HL-60 (cell line): Measurements from ENCODE around the gene SMAD6.

Experiments used
- DNase-seq, 2 experiments: peaks; one replicate each; pipeline ENCODE4 v3.0.0-alpha.2; 2010 to 2020; ENCODE audit warnings: low read depth in 1 of 2, low spot score in 1 of 2
- H3K27ac ChIP-seq: fragments of 250-450 bp; sonication (Bioruptor Pico); replicated peaks from 2 replicates; pipeline ENCODE4 v1.5.1; 2020; ENCODE audit warnings: mild to moderate bottlenecking, moderate library complexity
- H3K27me3 ChIP-seq: fragments of 250-450 bp; sonication (Bioruptor Pico); 2 replicates; pipeline ENCODE4 v1.5.1; 2021; ENCODE audit warnings: mild to moderate bottlenecking, moderate library complexity; ENCODE audit not compliant: insufficient read depth, poor library complexity, severe bottlenecking
- H3K4me3 ChIP-seq: replicated peaks from 2 replicates; pipeline ENCODE4 v1.5.1; 2011; ENCODE audit warnings: mild to moderate bottlenecking, control low read depth, low read length; ENCODE audit not compliant: insufficient read depth
- GABPA ChIP-seq: IDR thresholded peaks from 2 replicates; pipeline ENCODE4 v1.6.1; 2012; ENCODE audit warnings: low read depth
- POLR2AphosphoS5 ChIP-seq: IDR thresholded peaks from 2 replicates; pipeline ENCODE4 v1.6.1; 2012; ENCODE audit warnings: low read depth
- SPI1 ChIP-seq: IDR thresholded peaks from 2 replicates; pipeline ENCODE4 v1.6.1; 2012; ENCODE audit warnings: low read depth, mild to moderate bottlenecking, borderline replicate concordance
- TF ChIP-seq, protein P1 (sequence below): IDR thresholded peaks from one replicate; pipeline ENCODE4 v1.5.1; 2011; ENCODE audit warnings: low read length, control low read depth, inconsistent platforms; ENCODE audit not compliant: insufficient read depth
- TF ChIP-seq, protein P2 (sequence below): IDR thresholded peaks from 2 replicates; pipeline ENCODE4 v1.6.1; 2012; ENCODE audit warnings: low read depth; ENCODE audit not compliant: insufficient replicate concordance

SMAD6 gene

DNA sequence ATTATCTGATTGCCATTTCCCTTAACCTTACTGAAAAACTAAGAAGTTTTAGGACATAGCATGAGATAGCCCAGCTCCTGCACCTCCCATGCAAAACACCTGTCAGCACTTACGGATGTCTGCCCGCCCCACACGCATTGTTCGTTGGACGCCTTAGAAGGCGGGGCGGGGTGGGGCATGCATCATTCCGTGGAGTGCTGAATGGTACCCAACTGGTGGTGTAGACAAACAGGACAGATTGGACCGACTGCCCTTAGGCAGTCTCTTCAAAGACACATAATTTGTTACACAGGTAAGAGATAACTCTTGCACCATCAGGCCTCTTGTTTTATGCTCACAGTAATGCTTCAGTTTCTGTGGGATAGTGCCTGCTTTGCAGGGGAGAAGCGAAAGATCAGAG is 93.8 kb downstream of the SMAD6 start:
- TF ChIP-seq SPI1: no peak
- TF ChIP-seq GABPA: no peak
- no peak for TF ChIP-seq POLR2AphosphoS5
- TF ChIP-seq, protein P1, sequence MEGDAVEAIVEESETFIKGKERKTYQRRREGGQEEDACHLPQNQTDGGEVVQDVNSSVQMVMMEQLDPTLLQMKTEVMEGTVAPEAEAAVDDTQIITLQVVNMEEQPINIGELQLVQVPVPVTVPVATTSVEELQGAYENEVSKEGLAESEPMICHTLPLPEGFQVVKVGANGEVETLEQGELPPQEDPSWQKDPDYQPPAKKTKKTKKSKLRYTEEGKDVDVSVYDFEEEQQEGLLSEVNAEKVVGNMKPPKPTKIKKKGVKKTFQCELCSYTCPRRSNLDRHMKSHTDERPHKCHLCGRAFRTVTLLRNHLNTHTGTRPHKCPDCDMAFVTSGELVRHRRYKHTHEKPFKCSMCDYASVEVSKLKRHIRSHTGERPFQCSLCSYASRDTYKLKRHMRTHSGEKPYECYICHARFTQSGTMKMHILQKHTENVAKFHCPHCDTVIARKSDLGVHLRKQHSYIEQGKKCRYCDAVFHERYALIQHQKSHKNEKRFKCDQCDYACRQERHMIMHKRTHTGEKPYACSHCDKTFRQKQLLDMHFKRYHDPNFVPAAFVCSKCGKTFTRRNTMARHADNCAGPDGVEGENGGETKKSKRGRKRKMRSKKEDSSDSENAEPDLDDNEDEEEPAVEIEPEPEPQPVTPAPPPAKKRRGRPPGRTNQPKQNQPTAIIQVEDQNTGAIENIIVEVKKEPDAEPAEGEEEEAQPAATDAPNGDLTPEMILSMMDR: no peak
- TF ChIP-seq, protein P2, sequence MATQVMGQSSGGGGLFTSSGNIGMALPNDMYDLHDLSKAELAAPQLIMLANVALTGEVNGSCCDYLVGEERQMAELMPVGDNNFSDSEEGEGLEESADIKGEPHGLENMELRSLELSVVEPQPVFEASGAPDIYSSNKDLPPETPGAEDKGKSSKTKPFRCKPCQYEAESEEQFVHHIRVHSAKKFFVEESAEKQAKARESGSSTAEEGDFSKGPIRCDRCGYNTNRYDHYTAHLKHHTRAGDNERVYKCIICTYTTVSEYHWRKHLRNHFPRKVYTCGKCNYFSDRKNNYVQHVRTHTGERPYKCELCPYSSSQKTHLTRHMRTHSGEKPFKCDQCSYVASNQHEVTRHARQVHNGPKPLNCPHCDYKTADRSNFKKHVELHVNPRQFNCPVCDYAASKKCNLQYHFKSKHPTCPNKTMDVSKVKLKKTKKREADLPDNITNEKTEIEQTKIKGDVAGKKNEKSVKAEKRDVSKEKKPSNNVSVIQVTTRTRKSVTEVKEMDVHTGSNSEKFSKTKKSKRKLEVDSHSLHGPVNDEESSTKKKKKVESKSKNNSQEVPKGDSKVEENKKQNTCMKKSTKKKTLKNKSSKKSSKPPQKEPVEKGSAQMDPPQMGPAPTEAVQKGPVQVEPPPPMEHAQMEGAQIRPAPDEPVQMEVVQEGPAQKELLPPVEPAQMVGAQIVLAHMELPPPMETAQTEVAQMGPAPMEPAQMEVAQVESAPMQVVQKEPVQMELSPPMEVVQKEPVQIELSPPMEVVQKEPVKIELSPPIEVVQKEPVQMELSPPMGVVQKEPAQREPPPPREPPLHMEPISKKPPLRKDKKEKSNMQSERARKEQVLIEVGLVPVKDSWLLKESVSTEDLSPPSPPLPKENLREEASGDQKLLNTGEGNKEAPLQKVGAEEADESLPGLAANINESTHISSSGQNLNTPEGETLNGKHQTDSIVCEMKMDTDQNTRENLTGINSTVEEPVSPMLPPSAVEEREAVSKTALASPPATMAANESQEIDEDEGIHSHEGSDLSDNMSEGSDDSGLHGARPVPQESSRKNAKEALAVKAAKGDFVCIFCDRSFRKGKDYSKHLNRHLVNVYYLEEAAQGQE: no peak
- no peak overlapping the region for H3K4me3 ChIP-seq
- H3K27ac ChIP-seq: no peak overlapping the region
- no peak for DNase-seq
- no peaks in the 10 kb centered on the region for H3K27me3 ChIP-seq

DNA sequence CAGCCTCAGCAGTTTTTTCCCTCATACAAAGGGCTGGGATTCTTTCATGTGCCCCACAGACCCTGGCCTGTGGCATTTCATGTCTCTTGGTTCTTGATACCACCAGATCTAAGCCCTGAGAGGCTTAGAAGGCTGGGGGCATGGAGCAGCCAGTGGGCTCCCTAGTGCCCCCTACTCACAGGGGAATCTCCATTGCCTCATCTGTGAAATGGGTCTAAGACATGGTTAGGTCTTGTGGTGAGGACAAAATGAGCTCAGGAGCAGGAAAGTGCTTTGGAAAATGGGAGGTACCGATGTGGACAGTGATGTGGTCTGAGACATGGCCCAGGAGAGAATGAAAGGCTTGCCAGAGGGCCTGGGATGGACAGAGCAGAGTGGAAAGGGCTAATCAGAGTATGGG is 94.3 kb downstream of the SMAD6 start:
- no peak overlapping the region for H3K4me3 ChIP-seq
- no peaks in the 10 kb centered on the region for H3K27me3 ChIP-seq
- TF ChIP-seq SPI1 (no peak), POLR2AphosphoS5 (no peak), GABPA (no peak)
- DNase-seq: no peak
- no peak overlapping the region for H3K27ac ChIP-seq

DNA sequence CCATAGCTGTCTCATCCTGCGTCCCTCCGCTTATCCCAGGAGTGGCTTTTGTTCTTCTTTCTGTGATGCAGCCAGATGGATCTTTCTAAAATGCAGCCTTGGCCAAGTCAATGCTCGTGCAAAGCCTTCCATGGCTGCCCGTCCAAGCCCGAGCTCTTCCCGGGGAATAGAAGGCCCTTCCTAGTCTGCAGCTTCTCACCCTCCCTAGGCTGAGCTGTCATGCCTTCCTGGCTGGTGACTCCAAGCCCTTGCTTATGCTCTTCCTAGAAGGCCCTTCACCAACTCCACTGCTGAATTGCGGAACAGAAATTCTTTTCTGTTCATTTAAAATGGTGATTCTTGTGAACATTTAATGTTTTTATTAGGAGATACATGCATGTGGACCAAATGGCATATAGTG is 95.9 kb downstream of the SMAD6 start:
- Histone ChIP-seq H3K27ac (no peak overlapping the region), H3K4me3 (no peak overlapping the region), H3K27me3 (no peaks in the 10 kb centered on the region)
- DNase-seq: no peak
- TF ChIP-seq POLR2AphosphoS5 (no peak), SPI1 (no peak), GABPA (no peak)
- TF ChIP-seq, protein P2: no peak
- TF ChIP-seq, protein P1: no peak

DNA sequence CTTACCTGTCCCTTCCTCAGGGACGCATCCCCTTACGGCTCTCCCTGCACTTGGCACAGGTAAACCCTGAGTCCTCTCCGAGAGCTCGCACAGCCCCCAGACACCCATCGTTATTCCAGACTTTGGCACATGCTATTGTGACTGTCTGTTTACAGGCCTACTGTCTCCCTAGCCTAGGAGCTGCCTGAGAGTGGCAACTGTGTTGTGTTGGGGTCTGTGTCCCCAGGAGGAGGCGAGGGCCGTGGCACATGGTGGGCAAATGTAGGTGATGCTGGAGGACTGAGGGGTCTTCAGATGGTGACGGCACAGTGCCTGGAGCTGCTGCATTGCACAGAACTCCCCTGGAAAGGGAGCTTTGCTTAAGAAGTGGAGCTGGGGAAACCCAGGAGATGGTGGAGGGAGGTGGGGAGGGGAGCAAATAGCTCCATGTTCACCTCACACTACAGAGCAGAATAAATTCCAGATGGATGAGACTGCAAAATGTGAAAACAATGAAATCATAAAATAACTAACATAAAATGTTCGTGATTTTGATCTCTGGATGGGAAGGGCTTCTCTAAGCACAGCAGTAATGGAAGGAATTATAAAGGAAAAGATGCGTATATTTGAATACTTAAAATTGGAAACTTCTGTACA is 96.5 kb downstream of the SMAD6 start:
- Histone ChIP-seq H3K4me3 (no peak overlapping the region), H3K27ac (no peak overlapping the region), H3K27me3 (no peaks in the 10 kb centered on the region)
- TF ChIP-seq POLR2AphosphoS5 (no peak), GABPA (no peak)
- TF ChIP-seq, protein P1: no peak
- no peak for DNase-seq
